HG03565 (cell line): Measurements from ENCODE around the gene PM20D2.

Source experiments
- ATAC-seq: cut with Tn5 transposase; IDR thresholded peaks from one replicate; pipeline ENCODE4 v1.9.1; 2021; ENCODE audit warnings: mild to moderate bottlenecking, moderate library complexity; ENCODE audit not compliant: unreplicated experiment

PM20D2 gene

DNA sequence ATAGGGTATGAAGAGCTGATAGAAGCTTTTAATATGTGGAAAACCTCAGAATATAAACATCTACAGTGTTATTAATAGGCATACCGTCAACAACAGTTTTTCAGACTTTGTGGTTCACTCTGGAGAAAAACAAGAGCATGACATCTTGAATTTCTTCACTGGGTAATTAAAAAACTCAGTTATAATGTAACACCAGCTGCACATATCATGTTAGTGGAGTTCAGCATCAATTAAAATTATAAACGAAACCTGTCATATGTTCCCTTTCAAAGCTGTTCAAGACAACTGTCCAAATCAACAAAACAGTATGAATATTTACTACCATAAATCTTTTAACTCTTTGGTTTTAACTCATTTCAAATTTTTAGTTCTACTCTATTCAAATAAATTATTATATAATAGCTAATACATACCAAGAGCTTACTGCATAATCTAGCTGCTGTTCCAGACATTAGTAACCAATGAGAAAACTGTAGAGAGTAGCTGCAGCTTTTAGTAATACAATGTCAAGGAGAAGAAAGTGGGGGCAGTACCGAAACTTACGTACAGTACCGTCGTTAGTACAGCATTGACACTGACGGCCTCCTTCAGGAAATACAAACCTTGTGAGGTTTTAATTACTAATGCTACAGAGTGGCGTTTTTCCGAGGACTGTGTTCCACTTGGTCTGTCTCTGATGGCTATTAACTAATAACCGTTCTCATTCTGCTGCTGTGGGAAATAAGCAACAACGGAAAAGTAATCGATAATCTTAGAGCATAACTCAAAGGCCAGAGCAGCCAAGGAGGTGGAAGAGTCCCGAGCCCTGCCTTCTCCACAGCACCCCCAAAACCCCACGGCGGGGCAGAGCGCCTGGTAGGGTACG lies 532 bp upstream of the PM20D2 start:
- ATAC-seq, result peak; percentile 42

DNA sequence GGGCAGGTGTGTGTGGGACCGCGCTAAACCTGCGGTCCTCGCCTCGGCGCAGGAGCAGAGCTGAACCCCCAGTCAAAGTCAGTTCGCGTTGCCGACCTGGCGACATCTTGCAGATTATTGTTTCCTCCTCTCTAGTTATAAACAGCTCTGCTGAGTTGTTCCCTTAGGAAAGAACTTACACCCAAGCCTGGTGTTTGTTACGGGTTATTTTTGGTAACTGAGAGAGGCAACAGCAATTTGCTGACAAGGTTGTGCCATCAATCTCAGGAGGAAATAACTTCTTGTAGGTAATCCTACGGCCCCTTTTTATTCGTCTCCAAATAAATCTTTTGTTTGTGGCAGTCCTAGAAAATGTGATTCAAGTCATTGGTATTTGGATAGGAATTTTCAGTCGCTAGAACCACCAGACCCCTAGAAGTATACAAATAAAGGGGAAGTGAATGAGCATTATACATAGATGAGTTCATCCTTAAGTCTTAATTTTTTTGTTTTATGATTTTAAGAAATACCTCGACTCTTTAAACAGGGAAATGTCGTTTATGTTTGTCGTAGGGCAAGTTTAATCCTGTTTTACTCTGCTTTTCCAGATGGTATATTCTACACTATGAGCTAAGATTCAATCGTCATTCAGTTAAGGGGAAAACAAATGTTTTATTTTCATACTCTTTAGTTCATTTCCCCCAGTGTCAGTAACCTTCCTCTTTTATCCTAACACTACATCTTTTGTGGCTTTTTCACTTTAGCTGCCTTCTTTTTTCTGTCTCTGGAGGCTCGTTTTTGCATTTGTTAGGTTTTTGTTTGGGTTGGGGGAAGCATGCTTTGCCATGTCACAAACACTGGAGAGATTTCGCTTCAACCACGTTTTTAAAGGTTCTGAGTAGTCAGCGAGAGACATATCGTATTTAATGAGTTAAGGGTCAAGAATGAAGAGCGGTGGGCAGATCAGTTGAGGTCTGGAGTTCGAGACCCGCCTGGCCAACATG lies 1.2 kb downstream of the PM20D2 start:
- ATAC-seq, result peak; percentile 7

DNA sequence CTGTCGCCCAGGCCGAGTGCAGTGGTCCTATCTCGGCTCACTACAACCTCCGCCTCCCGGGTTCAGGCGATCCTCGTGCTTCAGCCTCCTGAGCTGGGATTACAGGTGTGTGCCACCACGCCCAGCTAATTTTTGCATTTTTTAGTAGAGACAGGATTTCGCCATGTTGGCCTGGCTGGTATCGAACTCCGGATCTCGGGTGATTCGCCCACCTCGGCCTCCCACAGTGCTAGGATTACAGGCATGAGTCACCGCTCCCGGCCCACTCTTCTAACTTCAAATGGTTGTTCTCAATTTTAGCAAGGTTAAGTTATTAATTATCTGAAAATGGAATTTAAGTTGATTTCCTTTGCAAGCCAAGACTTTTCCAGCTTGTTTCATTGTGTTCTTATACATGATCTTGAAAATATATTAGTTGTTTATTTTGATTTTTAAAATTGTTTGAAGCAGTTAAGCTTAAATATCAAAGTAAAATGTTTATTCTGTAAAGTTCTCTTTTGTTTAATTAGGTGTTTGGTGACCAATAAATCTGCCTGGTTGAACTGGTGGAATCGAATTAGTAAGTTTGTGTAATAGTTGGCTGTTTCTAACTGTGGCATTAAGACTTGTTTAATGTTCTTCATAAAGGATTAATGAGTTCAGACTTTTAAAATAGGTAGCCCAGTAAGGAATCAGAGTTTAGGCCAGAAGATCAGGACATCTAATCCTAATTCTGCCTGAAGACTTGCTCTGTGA lies 2.3 kb downstream of the PM20D2 start:
- no peak for ATAC-seq

DNA sequence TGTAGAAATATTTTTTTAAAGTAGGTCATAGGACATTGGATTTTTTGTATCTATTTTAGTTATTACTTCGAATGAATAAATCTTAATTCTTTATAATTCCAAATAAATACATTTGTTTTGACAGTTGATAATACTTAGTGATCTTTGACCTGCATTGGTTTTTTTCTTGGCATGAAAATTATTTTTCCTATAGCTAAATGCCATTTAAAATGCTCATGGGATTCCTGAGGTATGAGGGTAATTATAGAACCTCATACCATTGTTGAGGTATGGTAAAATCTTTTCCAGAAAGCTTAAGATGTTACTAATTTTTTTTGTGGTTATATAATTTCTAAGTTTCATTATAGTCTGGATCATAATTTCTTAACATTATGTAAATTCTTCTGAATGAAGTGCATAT lies 8.3 kb downstream of the PM20D2 start:
- ATAC-seq, result no peak

DNA sequence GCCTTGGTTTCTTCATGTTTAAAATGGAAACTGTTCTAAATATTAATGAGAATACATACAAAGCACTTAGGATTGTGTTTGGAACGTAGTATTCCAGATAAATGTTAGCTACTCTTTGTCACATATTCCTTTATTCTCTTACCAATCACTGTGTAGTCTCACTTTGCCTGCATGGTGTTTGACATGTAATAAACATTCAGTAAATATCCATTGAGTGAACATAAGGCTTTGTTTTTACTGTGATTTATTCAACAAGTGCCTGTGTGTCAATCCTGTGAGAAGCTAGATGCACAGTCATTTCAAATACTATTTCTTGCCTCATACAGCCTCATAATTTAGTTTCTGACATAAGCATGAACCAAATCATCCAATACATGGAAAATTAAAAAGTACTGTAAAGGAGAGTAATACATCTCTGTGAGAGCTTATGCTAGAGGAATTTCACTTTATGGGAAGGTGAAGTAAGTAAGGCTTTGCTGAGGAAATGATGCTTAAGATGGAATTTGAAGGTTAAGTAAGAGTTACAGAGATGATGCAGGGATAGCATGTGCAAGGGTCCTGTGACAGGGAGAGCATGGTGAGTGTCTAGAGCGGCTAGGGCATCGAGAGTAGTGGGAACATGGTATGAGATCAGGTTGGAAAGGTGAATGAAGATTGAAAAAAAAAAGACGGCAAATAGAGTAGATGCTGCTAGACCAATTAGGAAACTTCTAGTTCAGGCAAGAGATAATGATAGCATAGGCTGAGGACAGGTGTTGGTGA lies 14.7 kb downstream of the PM20D2 start:
- no peak for ATAC-seq

DNA sequence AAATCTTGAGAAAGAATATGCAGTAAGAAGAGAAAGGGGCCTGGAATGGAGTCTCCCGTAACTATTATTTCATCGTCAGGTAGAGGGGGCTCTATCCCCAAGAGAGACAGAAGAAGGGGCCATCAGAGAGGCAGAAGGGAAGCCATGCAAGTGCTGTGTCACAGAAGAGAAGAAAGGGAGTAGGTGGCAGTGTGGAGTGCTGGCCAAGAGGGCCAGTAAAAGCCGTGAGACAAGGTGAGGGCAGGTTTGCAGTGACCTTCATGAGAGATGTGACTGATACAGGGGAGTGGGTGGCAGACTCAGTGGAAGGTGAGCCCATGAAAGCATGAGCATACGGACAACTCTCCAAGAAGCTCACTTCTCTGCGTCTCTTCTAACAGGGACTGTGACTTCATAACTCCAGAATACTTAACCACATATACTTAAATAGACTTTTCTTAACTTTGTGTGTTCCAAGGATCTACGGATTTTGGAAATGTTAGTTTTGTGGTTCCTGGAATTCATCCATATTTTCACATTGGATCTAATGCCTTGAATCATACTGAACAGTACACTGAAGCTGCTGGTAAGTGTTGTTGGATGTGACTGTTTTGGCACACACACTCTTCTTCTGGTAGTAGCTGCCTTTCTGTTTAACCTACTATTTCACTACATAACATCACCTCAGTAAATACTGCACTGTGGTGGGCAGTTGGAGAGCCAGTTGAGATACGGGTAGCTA lies 15.6 kb downstream of the PM20D2 start:
- no peak for ATAC-seq

DNA sequence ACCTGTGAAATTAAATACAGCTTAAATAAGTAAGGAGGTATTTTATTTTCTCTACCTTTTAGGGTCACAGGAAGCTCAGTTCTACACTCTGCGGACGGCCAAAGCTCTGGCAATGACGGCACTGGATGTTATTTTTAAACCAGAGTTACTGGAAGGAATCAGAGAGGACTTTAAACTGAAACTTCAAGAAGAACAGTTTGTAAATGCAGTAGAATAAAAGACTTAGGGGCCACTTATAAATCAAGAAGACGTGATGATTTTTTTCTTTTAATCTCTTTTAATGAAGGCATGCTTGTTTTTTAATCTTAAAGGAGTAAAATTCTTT lies 16.2 kb downstream of the PM20D2 start:
- ATAC-seq, result no peak

DNA sequence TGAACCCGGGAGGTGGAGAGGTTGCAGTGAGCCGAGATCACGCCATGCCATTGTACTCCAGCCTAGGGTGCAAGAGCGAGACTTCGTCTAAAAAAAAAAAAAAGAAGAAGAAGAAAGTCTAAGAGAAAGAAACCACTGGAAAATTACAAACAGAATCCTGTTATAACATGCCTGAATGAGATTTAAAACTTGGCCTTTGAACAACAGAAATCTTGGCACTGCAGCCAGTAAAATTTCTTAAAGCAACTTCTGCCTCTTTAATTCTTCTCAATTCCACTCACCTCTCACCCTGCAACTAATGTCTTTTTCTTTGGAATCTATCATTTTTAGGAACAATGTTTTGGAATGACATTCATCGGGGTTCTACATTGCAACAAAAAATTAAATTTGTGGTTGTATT lies 26.3 kb downstream of the PM20D2 start:
- ATAC-seq, result no peak

DNA sequence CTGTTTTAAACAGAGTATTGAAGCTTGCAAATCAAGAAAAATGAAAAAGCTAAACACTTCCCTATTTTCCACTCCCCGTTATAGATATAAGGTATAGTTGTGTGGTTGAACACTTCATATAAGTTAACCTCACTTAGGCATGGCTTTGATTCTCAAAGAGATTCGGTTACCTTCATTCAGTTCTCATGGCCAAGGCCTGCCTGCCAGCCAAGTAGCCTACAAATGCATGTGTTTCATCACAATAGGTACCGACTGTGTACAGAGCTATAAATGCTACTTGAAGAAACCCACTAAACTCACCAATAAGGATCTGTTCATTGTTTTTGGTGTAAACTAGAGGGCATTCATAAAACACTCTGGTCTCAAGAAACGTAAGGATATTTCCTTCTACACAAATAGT lies 27.8 kb downstream of the PM20D2 start:
- ATAC-seq, result no peak

DNA sequence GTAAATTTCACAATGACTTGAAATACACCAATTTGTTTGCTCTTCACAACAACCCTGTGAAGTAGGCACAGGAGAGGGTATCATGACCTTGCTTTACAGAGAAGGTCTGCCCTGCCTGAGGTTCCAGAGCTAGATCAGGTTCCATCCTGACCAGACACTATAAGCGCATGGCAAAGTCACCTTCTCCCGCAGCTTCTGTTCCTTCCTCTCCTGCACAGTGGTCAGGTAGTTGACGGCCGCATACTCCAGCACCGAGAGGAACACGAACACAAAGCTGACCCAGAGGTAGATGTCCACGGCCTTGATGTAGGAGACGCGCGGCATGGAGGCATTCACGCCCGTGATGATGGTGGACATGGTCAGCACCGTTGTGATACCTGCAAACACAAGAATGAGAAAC lies 34.3 kb downstream of the PM20D2 start:
- no peak for ATAC-seq

DNA sequence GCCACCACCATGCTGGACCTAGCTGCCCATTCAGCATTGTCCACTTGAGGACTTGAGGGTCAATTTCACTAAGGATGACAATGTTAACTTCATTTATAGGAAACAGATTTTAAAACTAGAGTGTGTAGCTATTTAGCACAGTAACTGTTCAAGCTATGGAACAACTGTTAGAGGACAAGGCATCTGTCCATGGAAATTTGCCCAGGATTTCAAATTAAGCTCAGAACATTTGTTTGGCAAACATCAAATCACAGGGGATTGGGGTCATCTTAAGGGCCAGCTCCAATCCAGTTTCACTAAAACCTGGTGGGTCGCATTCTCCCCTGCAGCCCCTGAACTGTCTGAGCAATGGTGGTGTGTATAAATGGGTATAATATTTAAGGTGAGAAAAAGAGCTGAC lies 35.1 kb downstream of the PM20D2 start:
- no peak for ATAC-seq

DNA sequence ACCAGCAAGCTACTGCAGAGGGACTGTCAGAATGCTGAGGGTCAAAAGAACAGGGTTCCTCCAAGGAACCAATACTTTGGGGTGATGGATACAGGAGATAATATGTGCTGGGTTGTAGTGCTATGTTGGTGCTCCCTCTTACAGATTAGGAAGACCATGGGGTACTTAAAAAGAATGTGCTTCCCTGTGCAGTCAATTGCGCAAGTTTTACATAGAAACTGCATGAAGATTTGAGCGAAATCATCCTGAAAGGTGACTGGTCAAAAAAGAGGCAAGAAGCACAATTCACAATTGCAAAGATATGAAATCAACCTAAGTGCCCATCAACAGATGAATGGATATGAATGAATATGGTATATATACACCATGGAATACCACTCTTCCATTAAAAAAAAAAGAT lies 37.4 kb downstream of the PM20D2 start:
- no peak for ATAC-seq

DNA sequence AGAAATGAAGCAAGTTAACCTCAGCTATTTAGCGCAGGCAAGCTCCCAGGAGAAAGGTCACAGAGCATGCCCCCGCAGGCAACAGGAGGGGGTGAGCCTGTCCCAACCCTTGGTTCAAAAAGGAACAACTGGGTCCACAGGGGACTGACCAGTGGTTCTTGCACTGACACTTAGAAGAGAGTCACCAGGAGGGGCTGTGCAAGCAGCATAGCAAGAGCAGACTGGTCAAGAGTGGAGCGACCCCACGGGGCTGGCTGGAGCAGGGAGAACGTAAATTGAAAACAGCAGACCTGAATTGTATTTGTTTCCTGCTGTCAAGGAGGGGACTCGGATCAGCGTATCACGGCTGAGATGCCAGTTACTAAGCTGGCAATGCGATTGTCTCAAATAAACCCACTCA lies 38.5 kb downstream of the PM20D2 start:
- no peak for ATAC-seq

DNA sequence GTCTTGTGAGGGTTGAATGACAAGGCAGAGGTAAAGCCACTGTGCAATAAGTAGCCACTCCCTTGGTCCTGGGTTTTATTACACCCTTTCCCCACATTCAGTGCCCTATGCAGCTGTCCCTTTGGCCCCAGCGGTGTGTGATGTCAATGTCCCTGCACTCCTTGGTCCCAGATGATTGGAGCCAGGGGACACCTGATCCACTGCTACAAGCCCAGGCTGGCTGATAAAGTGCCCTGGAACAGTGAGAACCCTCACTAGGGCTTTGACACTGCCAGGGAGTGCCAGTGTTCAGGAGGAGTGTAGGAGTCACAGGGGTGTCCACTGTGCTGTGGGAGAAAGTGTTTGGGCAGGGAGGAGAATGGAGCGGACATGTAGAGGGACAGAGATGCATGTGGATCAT lies 40.9 kb downstream of the PM20D2 start:
- no peak for ATAC-seq

DNA sequence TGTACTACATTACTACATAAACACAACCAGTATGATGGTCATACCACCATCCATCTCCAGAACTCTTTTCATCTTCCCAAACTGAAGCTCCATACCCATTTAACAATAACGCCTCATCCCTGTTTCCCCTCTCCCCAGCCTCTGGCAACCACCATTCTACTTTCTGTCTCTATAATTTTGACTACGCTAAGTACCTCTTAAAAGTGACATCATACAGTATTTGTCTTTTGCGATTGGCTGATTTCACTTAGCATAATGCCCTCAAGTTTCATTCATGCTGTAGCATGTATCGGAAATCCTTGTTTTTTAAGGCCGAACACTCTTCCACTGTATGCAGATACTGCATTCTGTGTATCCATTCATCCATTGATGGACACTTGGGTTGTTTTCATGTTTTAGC lies 41.6 kb downstream of the PM20D2 start:
- no peak for ATAC-seq

DNA sequence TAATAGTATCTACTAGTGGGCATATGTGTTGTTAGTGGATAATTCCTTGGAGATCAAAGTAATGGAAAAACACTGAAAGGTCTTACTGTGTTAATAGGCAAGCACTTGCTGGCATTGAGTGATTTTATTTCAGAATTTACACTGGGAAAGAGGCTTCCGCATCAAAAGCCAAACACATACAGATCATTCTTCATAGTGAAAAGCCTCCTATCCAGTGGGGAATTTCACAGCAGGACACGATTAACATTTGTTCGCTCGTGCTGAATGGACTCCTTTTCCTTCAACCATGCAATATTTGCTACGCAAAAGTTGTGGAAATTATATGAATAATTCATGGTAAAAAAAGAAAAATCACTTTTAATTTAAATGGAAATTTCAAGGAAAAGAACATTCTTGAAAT lies 44.9 kb downstream of the PM20D2 start:
- ATAC-seq, result no peak

DNA sequence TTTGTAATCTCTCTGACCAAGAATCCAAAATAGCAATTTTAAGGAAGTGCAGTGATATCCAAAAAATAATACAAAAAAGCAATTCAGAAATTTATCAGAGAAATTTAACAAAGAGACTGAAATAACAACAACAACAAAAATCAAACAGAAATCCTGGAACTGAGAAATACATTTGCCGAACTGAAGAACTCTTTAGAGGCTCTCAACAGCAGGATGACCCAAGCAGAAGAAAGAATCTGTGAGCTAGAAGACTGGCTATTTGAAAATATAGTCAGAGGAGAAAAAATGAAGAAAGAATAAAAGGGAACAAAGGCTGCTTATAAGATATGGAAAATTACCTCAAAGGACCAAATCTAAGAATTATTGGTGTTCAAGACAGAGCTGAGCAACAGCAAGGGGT lies 48.7 kb downstream of the PM20D2 start:
- ATAC-seq, result no peak

DNA sequence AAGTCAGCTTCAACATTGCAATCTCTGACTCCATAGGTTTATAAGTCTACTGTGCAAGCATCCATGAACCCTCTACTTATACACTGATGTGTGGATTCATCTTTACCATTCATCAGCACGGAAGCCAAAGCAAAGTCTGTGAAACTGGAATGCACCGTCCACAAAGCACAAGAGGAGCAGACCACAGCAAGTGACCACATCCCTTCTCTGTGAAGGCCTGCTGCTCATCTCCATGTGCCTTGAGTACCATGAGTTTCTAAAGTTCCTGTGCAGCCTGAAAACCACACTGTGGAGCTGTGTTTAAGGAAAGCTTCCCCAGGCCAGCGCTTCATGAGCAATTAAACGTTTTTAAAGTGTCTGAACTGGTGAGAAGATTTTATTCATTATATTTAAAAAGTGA lies 51.3 kb downstream of the PM20D2 start:
- ATAC-seq, result no peak

DNA sequence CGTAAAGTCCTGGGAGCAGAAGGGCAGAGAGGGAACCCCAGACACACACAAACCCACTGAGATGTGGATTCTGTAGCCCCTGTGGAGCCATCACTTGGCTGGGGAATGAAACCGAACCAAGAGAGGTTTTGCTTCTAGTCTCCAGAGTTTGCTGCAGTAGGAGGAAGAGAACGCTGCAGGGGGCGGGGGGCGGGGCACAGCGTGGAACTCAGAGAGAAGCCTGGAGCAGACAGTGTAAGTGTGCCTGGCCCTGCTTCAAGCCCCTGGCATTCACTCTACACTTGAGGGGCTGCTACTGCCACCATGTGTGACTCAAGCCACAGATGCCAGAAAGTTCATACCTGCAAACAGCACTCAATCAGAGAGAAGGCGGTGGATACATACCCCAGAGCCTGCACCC lies 52.4 kb downstream of the PM20D2 start:
- ATAC-seq, result no peak

DNA sequence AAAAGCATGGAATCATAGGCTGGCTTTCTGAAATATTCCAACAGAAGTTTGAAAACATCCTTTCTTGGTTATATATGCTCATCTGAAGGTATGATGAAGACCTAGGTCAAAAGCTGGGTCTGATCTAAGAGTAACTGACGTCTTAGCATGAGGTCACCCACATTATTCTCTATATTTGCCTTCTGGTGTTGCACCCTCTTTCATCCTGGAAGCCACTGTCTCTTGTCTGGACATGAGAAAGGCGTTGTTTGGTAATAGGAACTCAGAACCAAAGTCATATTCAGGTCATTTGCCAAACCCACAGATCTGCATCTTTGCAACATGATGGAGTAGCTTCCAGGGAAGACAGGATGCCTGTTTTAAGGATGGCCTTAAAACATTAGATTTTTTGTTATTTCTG lies 53.7 kb downstream of the PM20D2 start:
- ATAC-seq, result no peak
